ENCODE measurements around the gene PLLP.

Gene PLLP

DNA sequence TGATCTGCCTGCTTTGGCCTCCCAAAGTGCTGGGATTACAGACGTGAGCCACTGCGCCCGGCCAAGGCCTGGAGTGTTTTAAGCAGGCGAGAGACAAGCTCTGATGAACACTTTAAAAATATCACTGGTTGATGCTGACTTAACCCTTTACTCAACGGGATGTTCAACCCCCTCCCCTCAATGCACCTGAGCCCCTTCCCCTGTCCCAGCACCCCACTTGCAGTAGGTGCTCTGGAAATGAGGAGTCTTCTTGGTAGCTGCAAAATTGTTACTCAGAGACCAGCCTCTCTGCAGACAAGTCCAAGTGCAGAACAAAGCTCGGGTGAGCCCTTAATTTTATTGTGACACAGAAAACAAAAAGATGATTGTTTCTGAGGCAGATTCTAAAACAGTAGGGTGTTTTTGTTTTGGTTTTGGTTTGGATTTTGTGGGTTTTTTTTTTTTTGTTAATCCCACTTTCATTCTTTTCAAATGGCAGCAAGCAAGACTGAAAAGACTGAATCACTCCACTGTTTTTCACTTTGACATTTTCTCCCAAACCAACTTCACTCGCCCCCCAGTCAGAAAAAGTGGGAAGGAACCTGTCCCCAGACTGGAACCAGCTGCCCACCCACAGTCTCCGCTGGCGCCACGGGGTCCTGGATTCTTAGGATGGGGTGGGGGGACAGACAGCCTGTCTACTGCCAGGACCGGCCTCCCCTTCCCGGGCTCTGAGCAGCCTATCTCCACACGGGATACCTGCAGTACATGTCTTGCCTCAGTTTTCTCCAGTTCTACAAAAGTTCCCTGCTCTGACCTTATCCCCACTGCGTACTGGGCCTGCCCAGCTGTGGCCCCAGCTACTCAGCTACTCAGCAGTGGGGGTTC lies 5.2 kb upstream of the PLLP start:
- no peak; the same call in 2 of the 3 replicates for ATAC-seq
- no peak for TF ChIP-seq OSR1 (CRISPR knock-in tag; IDR thresholded peaks at IDR 0.05)
- no peak for TF ChIP-seq PPARA (CRISPR knock-in tag; IDR thresholded peaks at IDR 0.05; ENCODE audit: borderline replicate concordance)
- TF ChIP-seq ZNF70 (CRISPR knock-in tag; IDR thresholded peaks at IDR 0.05), result no peak
- TF ChIP-seq CSDC2 (CRISPR knock-in tag; IDR thresholded peaks at IDR 0.05), result no peak
- TF ChIP-seq ZFP3 (CRISPR knock-in tag; IDR thresholded peaks at IDR 0.05), result no peak
- TF ChIP-seq SNAI2 (CRISPR knock-in tag; IDR thresholded peaks at IDR 0.05), result no peak
- TF ChIP-seq, protein P1, sequence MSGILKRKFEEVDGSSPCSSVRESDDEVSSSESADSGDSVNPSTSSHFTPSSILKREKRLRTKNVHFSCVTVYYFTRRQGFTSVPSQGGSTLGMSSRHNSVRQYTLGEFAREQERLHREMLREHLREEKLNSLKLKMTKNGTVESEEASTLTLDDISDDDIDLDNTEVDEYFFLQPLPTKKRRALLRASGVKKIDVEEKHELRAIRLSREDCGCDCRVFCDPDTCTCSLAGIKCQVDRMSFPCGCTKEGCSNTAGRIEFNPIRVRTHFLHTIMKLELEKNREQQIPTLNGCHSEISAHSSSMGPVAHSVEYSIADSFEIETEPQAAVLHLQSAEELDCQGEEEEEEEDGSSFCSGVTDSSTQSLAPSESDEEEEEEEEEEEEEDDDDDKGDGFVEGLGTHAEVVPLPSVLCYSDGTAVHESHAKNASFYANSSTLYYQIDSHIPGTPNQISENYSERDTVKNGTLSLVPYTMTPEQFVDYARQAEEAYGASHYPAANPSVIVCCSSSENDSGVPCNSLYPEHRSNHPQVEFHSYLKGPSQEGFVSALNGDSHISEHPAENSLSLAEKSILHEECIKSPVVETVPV (CRISPR knock-in tag; IDR thresholded peaks at IDR 0.05), result no peak
- no peak for TF ChIP-seq ZFP30 (CRISPR knock-in tag; IDR thresholded peaks at IDR 0.05)
- no peak for TF ChIP-seq ISL1 (CRISPR knock-in tag; IDR thresholded peaks at IDR 0.05)
- TF ChIP-seq ARNTL (CRISPR knock-in tag; IDR thresholded peaks at IDR 0.05; ENCODE audit: borderline replicate concordance, low read depth), result no peak
- TF ChIP-seq ZC3H10 (CRISPR knock-in tag; IDR thresholded peaks at IDR 0.05), result no peak
- TF ChIP-seq TCF4 (CRISPR knock-in tag; IDR thresholded peaks at IDR 0.05; ENCODE audit: borderline replicate concordance), result no peak
- TF ChIP-seq ESRRG (CRISPR knock-in tag; IDR thresholded peaks at IDR 0.05), result no peak
- no peak for TF ChIP-seq BACH2 (CRISPR knock-in tag; IDR thresholded peaks at IDR 0.05; ENCODE audit: borderline replicate concordance)
- TF ChIP-seq, protein P2, sequence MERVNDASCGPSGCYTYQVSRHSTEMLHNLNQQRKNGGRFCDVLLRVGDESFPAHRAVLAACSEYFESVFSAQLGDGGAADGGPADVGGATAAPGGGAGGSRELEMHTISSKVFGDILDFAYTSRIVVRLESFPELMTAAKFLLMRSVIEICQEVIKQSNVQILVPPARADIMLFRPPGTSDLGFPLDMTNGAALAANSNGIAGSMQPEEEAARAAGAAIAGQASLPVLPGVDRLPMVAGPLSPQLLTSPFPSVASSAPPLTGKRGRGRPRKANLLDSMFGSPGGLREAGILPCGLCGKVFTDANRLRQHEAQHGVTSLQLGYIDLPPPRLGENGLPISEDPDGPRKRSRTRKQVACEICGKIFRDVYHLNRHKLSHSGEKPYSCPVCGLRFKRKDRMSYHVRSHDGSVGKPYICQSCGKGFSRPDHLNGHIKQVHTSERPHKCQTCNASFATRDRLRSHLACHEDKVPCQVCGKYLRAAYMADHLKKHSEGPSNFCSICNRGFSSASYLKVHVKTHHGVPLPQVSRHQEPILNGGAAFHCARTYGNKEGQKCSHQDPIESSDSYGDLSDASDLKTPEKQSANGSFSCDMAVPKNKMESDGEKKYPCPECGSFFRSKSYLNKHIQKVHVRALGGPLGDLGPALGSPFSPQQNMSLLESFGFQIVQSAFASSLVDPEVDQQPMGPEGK (CRISPR knock-in tag; IDR thresholded peaks at IDR 0.05; ENCODE audit: borderline replicate concordance), result no peak
- TF ChIP-seq GLIS3 (CRISPR knock-in tag; IDR thresholded peaks at IDR 0.05), result no peak
- TF ChIP-seq, protein P3, sequence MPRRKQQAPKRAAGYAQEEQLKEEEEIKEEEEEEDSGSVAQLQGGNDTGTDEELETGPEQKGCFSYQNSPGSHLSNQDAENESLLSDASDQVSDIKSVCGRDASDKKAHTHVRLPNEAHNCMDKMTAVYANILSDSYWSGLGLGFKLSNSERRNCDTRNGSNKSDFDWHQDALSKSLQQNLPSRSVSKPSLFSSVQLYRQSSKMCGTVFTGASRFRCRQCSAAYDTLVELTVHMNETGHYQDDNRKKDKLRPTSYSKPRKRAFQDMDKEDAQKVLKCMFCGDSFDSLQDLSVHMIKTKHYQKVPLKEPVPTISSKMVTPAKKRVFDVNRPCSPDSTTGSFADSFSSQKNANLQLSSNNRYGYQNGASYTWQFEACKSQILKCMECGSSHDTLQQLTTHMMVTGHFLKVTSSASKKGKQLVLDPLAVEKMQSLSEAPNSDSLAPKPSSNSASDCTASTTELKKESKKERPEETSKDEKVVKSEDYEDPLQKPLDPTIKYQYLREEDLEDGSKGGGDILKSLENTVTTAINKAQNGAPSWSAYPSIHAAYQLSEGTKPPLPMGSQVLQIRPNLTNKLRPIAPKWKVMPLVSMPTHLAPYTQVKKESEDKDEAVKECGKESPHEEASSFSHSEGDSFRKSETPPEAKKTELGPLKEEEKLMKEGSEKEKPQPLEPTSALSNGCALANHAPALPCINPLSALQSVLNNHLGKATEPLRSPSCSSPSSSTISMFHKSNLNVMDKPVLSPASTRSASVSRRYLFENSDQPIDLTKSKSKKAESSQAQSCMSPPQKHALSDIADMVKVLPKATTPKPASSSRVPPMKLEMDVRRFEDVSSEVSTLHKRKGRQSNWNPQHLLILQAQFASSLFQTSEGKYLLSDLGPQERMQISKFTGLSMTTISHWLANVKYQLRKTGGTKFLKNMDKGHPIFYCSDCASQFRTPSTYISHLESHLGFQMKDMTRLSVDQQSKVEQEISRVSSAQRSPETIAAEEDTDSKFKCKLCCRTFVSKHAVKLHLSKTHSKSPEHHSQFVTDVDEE (CRISPR knock-in tag; IDR thresholded peaks at IDR 0.05), result no peak
- TF ChIP-seq, protein P4, sequence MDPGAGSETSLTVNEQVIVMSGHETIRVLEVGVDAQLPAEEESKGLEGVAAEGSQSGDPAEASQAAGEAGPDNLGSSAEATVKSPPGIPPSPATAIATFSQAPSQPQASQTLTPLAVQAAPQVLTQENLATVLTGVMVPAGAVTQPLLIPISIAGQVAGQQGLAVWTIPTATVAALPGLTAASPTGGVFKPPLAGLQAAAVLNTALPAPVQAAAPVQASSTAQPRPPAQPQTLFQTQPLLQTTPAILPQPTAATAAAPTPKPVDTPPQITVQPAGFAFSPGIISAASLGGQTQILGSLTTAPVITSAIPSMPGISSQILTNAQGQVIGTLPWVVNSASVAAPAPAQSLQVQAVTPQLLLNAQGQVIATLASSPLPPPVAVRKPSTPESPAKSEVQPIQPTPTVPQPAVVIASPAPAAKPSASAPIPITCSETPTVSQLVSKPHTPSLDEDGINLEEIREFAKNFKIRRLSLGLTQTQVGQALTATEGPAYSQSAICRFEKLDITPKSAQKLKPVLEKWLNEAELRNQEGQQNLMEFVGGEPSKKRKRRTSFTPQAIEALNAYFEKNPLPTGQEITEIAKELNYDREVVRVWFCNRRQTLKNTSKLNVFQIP (CRISPR knock-in tag; IDR thresholded peaks at IDR 0.05; ENCODE audit: borderline replicate concordance, low read depth), result no peak
- TF ChIP-seq RARB (CRISPR knock-in tag; IDR thresholded peaks at IDR 0.05), result no peak
- no peak for TF ChIP-seq ZNF8 (CRISPR knock-in tag; IDR thresholded peaks at IDR 0.05)

DNA sequence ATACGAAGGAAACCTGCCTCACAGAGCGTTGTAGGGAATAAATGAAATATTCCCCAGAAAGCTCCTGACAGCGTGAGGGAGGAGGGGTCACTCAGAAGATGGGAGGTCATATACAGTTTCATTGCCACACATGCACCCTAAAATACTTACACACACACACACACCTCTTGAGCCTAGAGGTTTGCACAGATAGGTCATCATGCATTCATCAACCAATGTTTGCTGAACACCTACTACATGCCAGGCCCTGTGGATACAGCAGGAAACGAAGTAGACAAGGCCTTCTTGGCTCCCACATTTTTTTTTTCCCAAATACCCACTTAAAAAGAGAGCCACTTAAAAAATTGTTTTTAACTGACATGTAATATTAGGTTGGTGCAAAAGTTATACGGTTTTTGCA lies 907 bp upstream of the PLLP start:
- no peak for TF ChIP-seq TCF4 (CRISPR knock-in tag; IDR thresholded peaks at IDR 0.05; ENCODE audit: borderline replicate concordance)
- no peak for TF ChIP-seq OSR1 (CRISPR knock-in tag; IDR thresholded peaks at IDR 0.05)
- no peak for TF ChIP-seq ZFP30 (CRISPR knock-in tag; IDR thresholded peaks at IDR 0.05)
- TF ChIP-seq, protein P1 (CRISPR knock-in tag; IDR thresholded peaks at IDR 0.05), result no peak
- TF ChIP-seq TOX (CRISPR knock-in tag; IDR thresholded peaks at IDR 0.05; ENCODE audit: borderline replicate concordance), result no peak
- TF ChIP-seq, protein P4 (CRISPR knock-in tag; IDR thresholded peaks at IDR 0.05; ENCODE audit: borderline replicate concordance, low read depth), result no peak
- TF ChIP-seq GLIS3 (CRISPR knock-in tag; IDR thresholded peaks at IDR 0.05), result no peak
- no peak for ATAC-seq

Data from SK-N-SH treated with all-trans-retinoic acid at 6 μM for 48 hours (cell line).